NCI-H2196 treated with DMSO at 0.1 percent for 48 hours (cell line): ENCODE measurements around the gene NIBAN1.

ENCODE experiments used
- DNase-seq: peaks from one replicate; lab custom pipeline; 2025; ENCODE audit not compliant: unreplicated experiment; lab: John Stamatoyannopoulos, UW

The NIBAN1 gene

GRCh38 chr1:184947497-184948256, 26.6 kb downstream of the NIBAN1 start:
- peak; percentile 4 for DNase-seq

GRCh38 chr1:184945678-184946412, 28.5 kb downstream of the NIBAN1 start:
- no peak for DNase-seq

DNA sequence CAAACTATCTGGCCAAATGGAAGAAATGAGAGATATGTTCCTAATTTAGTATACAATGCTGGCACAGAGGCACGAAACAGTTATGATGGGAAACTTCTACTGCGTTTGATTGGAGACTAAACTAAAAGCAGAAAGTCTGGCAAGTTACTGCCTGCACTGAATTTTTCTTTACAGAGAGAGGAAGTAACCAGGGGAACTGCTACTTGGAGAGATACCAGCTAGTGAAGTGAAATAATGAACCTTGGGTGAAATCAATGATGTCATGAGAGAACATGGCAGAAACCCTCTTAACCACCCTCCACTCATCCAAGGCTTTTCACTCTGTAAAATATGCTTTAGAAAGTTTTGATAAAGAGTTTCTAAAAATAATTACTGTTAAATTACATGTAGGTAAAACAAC, 29.3 kb downstream of the NIBAN1 start:
- no peak for DNase-seq

DNA sequence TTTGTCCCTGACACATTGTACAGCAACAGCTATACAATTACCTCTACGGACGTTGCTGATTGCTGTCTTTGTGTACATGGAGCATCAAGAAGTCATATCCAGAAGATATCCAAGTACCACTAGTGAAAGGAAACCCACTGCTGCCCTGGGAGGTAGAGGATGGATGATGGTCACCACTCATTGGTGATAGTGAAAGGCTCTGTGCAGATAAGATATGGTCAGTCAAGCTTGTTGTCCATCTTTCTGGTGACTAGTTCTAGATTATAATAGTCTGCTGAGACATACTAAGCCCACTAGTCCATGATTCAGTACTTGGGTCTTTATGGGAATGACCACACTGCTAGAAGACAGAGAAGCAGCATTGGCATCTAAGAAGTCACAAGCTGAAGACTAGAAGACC, 30.3 kb downstream of the NIBAN1 start:
- DNase-seq: no peak

DNA sequence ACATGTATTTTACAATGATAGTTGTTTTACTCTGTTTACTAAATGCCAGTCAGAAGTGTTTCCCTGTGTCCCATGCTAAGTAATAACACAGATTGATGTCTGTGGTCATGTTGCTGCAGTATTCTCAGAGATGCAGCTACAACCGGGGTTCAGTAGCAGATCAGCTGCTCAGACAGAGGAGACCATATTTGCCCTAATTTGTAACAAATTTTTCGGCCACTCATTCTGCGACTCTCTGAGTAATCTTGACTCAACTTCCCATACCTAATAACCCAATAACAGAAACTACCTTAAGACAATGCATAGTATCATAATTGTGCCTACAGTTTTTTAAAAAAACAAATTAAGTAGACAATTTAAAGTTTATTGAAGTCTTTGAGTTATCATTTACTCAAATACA, 32.6 kb downstream of the NIBAN1 start:
- no peak for DNase-seq

DNA sequence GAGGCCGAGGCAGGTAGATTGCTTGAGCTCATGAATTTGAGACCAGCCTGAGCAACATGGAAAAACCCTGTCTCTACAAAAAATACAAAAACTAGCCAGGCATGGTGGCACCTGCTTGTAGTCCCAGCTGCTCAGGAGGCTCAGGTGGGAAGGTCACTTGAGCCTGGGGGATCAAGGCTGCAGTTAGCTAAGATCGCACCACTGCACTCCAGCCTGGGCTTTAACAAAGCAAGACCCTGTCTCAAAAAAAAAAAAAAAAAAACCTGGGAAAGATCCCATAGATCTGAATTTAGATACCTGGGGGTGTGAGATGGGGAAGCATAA, 32.9 kb downstream of the NIBAN1 start:
- DNase-seq: no peak

- DNase-seq: no peak
Measured at GRCh38 chr1:184940694-184941409, 33.5 kb downstream of the NIBAN1 start.

DNA sequence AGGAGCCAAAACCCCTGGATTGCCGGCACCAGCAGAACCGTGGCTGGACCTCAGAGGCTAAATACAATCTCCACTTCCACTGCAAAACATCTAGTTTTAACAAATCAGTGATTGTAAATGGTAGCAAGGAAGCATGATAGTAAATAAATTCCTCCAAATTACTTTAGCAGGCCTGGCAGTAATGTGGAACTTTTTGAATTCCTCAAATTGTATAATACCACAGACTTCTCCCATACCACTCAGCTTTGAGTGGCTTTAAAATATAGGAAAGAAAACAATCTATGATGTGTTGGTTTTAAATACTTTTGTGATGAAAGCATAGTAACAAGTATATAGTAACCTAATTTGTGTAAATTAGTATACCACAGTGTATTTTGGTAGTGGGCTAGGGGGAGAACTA, 34.1 kb downstream of the NIBAN1 start:
- DNase-seq: no peak

GRCh38 chr1:184937729-184938128, 36.6 kb downstream of the NIBAN1 start:
- DNase-seq: no peak

GRCh38 chr1:184935920-184936798, 38.1 kb downstream of the NIBAN1 start:
- no peak for DNase-seq

DNA sequence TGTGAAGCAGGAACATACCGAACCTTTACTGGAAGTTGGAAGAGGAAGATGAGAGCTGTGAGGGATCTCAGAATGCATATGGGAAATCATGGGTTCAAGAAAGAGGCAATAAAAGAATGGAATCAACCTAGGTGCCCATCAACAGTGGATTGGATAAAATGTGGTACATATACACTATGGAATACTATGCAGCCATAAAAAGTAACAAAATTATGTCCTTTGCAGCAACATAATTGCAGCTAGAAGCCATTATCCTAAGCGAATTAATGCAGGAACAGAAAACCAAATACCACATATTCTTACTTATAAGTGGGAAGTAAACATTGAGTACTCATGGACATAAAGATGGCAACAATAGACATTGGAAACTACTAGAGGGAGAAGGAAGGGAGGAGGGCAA, 40.4 kb downstream of the NIBAN1 start:
- no peak for DNase-seq

DNA sequence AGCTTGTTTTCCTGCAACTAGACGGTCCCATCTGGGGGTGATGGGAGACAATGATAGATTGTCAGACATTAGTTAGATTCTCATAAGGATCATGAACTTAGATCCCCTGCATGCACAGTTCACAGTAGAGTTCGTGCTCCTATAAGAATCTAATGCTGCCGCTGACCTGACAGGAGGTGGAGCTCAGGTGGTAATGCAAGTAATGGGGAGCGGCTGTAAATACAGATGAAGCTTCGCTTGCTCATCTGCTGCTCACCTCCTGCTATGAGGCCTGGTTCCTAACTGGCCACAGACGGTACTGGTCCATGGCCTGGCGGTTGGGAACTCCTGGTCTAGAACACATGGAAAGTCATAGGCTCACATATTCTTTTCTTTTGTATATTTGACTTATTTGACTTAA, 42.0 kb downstream of the NIBAN1 start:
- DNase-seq: no peak

GRCh38 chr1:184931566-184931965, 42.7 kb downstream of the NIBAN1 start:
- no peak for DNase-seq

GRCh38 chr1:184930645-184931044, 43.7 kb downstream of the NIBAN1 start:
- no peak for DNase-seq

GRCh38 chr1:184930232-184930631, 44.1 kb downstream of the NIBAN1 start:
- no peak for DNase-seq

DNA sequence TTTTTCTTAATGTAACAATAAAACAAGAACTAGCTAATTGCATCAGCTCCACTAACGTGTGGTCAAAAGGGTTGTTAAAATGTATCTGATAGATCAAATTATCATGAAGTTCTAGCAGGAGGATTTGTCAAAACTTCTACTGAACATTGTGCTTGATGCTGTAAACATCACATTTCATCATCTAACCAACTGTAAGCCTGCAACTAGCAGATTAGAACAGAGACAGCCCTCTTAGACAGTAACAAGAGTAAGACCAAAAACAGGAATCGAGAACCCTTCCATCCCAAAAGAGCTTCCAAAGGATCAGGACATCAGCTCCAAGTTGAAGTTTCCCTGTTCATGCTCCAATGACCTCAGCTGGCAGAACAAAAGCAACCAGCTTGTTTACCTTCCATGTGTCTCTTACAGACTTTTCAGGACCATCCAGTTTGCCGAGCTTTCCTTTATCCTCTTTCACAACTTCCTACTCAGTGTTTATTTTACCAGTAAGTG, 44.6 kb downstream of the NIBAN1 start:
- DNase-seq: no peak

DNA sequence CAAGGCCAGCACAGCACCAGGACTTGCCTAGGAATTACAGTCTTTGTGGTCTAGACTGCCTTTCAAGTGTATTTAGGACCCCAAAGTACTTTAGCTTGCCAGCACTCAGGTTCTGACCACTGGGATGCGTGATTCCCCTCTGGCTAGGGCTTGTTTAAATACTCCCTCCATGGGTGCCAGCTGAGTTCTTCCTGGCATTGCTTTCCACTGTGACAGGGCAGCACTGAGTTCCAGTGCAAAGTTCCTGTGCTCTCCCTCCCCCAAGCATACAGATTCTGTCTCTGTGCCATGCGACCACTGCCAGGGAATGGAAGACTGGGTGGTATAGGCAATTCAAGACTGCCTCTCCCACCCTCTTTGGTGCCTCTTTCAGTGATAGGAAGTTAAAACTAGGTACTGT, 45.9 kb downstream of the NIBAN1 start:
- DNase-seq: no peak
